ENCODE results near the gene SLC12A7. TPM values are rescaled to one million over a fixed set of nuclear protein-coding genes. Genes with fewer than 3 reads are reported as not detected.
A peak's percentile ranks its signal among the peaks of the same experiment; 100 is the strongest.

The SLC12A7 gene
- total RNA-seq, 2 experiments from 2014 or later, result 12.6 to 13.6 TPM

GRCh38 chr5:1152156-1152555 lies 40.3 kb upstream of the SLC12A7 start:
- intact Hi-C loops (cut with micrococcal nuclease), result no loop called here
- H3K4me3 Mint-ChIP-seq, result no peak overlapping the region
- no peak for DNase-seq
- H3K27ac Mint-ChIP-seq, result no peak overlapping the region
- no peaks in the 10 kb centered on the region for H3K36me3 Mint-ChIP-seq (ENCODE audit: low read depth)
- peaks cover 23% of the 10 kb centered on the region for H3K27me3 Mint-ChIP-seq (ENCODE audit: low read depth)
- CTCF ChIA-PET, result no interaction called here
- H3K9me3 Mint-ChIP-seq, result no peaks in the 10 kb centered on the region
- H3K4me1 Mint-ChIP-seq (ENCODE audit: low read depth), result no peaks in the 10 kb centered on the region

GRCh38 chr5:1151316-1151715 lies 39.5 kb upstream of the SLC12A7 start:
- intact Hi-C loops (cut with micrococcal nuclease), result no loop called here
- peaks cover 15% of the 10 kb centered on the region for H3K27me3 Mint-ChIP-seq (ENCODE audit: low read depth)
- no peak overlapping the region for H3K4me3 Mint-ChIP-seq
- H3K27ac Mint-ChIP-seq, result no peak overlapping the region
- H3K4me1 Mint-ChIP-seq (ENCODE audit: low read depth), result no peaks in the 10 kb centered on the region
- CTCF ChIA-PET, result no interaction called here
- DNase-seq, result no peak
- no peaks in the 10 kb centered on the region for H3K9me3 Mint-ChIP-seq
- no peaks in the 10 kb centered on the region for H3K36me3 Mint-ChIP-seq (ENCODE audit: low read depth)

GRCh38 chr5:1150866-1151265 lies 39.0 kb upstream of the SLC12A7 start:
- no peaks in the 10 kb centered on the region for H3K4me1 Mint-ChIP-seq (ENCODE audit: low read depth)
- no peak overlapping the region for H3K27ac Mint-ChIP-seq
- no peak overlapping the region for H3K4me3 Mint-ChIP-seq
- DNase-seq, result no peak
- CTCF ChIA-PET, result interaction anchor here (0.6 kb wide), 1 partner anchor 19 kb away, joined by 4 read pairs; no protein-coding TSS in a partner anchor
- H3K27me3 Mint-ChIP-seq (ENCODE audit: low read depth), result peaks cover 15% of the 10 kb centered on the region
- H3K9me3 Mint-ChIP-seq, result no peaks in the 10 kb centered on the region
- no peaks in the 10 kb centered on the region for H3K36me3 Mint-ChIP-seq (ENCODE audit: low read depth)
- intact Hi-C loops (cut with micrococcal nuclease), result no loop called here

GRCh38 chr5:1144638-1145396 lies 33.0 kb upstream of the SLC12A7 start:
- Mint-ChIP-seq H3K36me3 (ENCODE audit: low read depth) (no peaks in the 10 kb centered on the region), H3K9me3 (no peaks in the 10 kb centered on the region), H3K27ac (no peak overlapping the region), H3K4me1 (ENCODE audit: low read depth) (peaks cover 3% of the 10 kb centered on the region), H3K27me3 (ENCODE audit: low read depth) (peaks cover 5% of the 10 kb centered on the region), H3K4me3 (no peak overlapping the region)
- CTCF ChIA-PET, result interaction anchor here (0.6 kb wide), 2 partner anchors 134 to 380 kb away, joined by 3 to 5 read pairs; no protein-coding TSS in a partner anchor
- no peak for DNase-seq
- intact Hi-C loops (cut with micrococcal nuclease), result no loop called here

GRCh38 chr5:1144089-1144488 lies 32.2 kb upstream of the SLC12A7 start:
- no peak overlapping the region for H3K4me3 Mint-ChIP-seq
- H3K9me3 Mint-ChIP-seq, result no peaks in the 10 kb centered on the region
- no peak for DNase-seq
- H3K27ac Mint-ChIP-seq, result no peak overlapping the region
- H3K4me1 Mint-ChIP-seq (ENCODE audit: low read depth), result peaks cover 3% of the 10 kb centered on the region
- H3K27me3 Mint-ChIP-seq (ENCODE audit: low read depth), result peaks cover 5% of the 10 kb centered on the region
- H3K36me3 Mint-ChIP-seq (ENCODE audit: low read depth), result no peaks in the 10 kb centered on the region
- intact Hi-C loops (cut with micrococcal nuclease), result no loop called here
- CTCF ChIA-PET, result interaction anchor here (0.6 kb wide), 1 partner anchor 379 kb away, joined by 5 read pairs; no protein-coding TSS in a partner anchor

- intact Hi-C loops (cut with micrococcal nuclease), result no loop called here
- no peak for DNase-seq
- H3K27ac Mint-ChIP-seq, result no peak overlapping the region
- H3K4me1 Mint-ChIP-seq (ENCODE audit: low read depth), result peaks cover 3% of the 10 kb centered on the region
- no peak overlapping the region for H3K4me3 Mint-ChIP-seq
- H3K36me3 Mint-ChIP-seq (ENCODE audit: low read depth), result no peaks in the 10 kb centered on the region
- CTCF ChIA-PET, result no interaction called here
- no peaks in the 10 kb centered on the region for H3K9me3 Mint-ChIP-seq
- H3K27me3 Mint-ChIP-seq (ENCODE audit: low read depth), result peaks cover 5% of the 10 kb centered on the region
Observed at GRCh38 chr5:1143670-1143951, 31.7 kb upstream of the SLC12A7 start.

GRCh38 chr5:1142886-1143669 lies 31.2 kb upstream of the SLC12A7 start:
- CTCF ChIA-PET, result no interaction called here
- DNase-seq, result no peak
- Mint-ChIP-seq H3K9me3 (no peaks in the 10 kb centered on the region), H3K27ac (no peak overlapping the region), H3K36me3 (ENCODE audit: low read depth) (no peaks in the 10 kb centered on the region), H3K27me3 (ENCODE audit: low read depth) (peaks cover 5% of the 10 kb centered on the region), H3K4me1 (ENCODE audit: low read depth) (peaks cover 3% of the 10 kb centered on the region), H3K4me3 (no peak overlapping the region)
- intact Hi-C loops (cut with micrococcal nuclease), result no loop called here

- peaks cover 3% of the 10 kb centered on the region for H3K4me1 Mint-ChIP-seq (ENCODE audit: low read depth)
- H3K36me3 Mint-ChIP-seq (ENCODE audit: low read depth), result no peaks in the 10 kb centered on the region
- H3K27me3 Mint-ChIP-seq (ENCODE audit: low read depth), result peaks cover 5% of the 10 kb centered on the region
- H3K27ac Mint-ChIP-seq, result no peak overlapping the region
- DNase-seq, result no peak
- no peaks in the 10 kb centered on the region for H3K9me3 Mint-ChIP-seq
- CTCF ChIA-PET, result interaction anchor here (1.2 kb wide), 1 partner anchor 218 kb away, joined by 6 read pairs; no protein-coding TSS in a partner anchor
- no peak overlapping the region for H3K4me3 Mint-ChIP-seq
- intact Hi-C loops (cut with micrococcal nuclease), result no loop called here
Observed at GRCh38 chr5:1141834-1142233, 30.0 kb upstream of the SLC12A7 start.

- H3K4me3 Mint-ChIP-seq, result no peak overlapping the region
- peaks cover 5% of the 10 kb centered on the region for H3K27me3 Mint-ChIP-seq (ENCODE audit: low read depth)
- intact Hi-C loops (cut with micrococcal nuclease), result loop anchor here (1.0 kb wide), 2 partner anchors 137 to 218 kb away; no protein-coding TSS in a partner anchor
- DNase-seq, result no peak
- CTCF ChIA-PET, result interaction anchor here (0.9 to 2.1 kb wide), 7 partner anchors 9 to 217 kb away, joined by 3 to 8 read pairs (median 5); no protein-coding TSS in a partner anchor
- peaks cover 3% of the 10 kb centered on the region for H3K4me1 Mint-ChIP-seq (ENCODE audit: low read depth)
- H3K27ac Mint-ChIP-seq, result no peak overlapping the region
- no peaks in the 10 kb centered on the region for H3K9me3 Mint-ChIP-seq
- no peaks in the 10 kb centered on the region for H3K36me3 Mint-ChIP-seq (ENCODE audit: low read depth)
Observed at GRCh38 chr5:1140818-1141189, 28.9 kb upstream of the SLC12A7 start.

- Mint-ChIP-seq H3K27me3 (ENCODE audit: low read depth) (peaks cover 5% of the 10 kb centered on the region), H3K4me1 (ENCODE audit: low read depth) (peaks cover 3% of the 10 kb centered on the region), H3K9me3 (no peaks in the 10 kb centered on the region), H3K36me3 (ENCODE audit: low read depth) (no peaks in the 10 kb centered on the region), H3K27ac (no peak overlapping the region), H3K4me3 (no peak overlapping the region)
- CTCF ChIA-PET, result interaction anchor here (0.8 to 2.1 kb wide), 7 partner anchors 10 to 216 kb away, joined by 3 to 8 read pairs (median 5); no protein-coding TSS in a partner anchor
- DNase-seq, result peak; percentile 86
- intact Hi-C loops (cut with micrococcal nuclease), result loop anchor here (1.0 kb wide), 2 partner anchors 136 to 217 kb away; no protein-coding TSS in a partner anchor
Observed at GRCh38 chr5:1140171-1140817, 28.4 kb upstream of the SLC12A7 start.

GRCh38 chr5:1139331-1140170 lies 27.7 kb upstream of the SLC12A7 start:
- no peak for DNase-seq
- H3K36me3 Mint-ChIP-seq (ENCODE audit: low read depth), result no peaks in the 10 kb centered on the region
- intact Hi-C loops (cut with micrococcal nuclease), result loop anchor here (1.0 kb wide), 2 partner anchors 135 to 216 kb away; no protein-coding TSS in a partner anchor
- no peak overlapping the region for H3K27ac Mint-ChIP-seq
- peaks cover 3% of the 10 kb centered on the region for H3K4me1 Mint-ChIP-seq (ENCODE audit: low read depth)
- H3K27me3 Mint-ChIP-seq (ENCODE audit: low read depth), result peaks cover 5% of the 10 kb centered on the region
- no peak overlapping the region for H3K4me3 Mint-ChIP-seq
- H3K9me3 Mint-ChIP-seq, result no peaks in the 10 kb centered on the region
- CTCF ChIA-PET, result interaction anchor here (0.8 to 2.1 kb wide), 8 partner anchors 10 to 216 kb away, joined by 3 to 8 read pairs (median 4); no protein-coding TSS in a partner anchor
